OCI-LY3 (cell line): ENCODE results near the gene NRSN1.

ENCODE experiments used
- EZH2phosphoT487 ChIP-seq: fragments of 200-600 bp; shearing (Covaris generic); IDR thresholded peaks from 2 replicates; pipeline ENCODE4 v1.6.1; 2018; ENCODE audit warnings: antibody characterized with exemption, mixed run types, low read depth
- TF ChIP-seq, protein P1 (sequence below): fragments of 200-600, 300-600 bp; sonication (generic); IDR thresholded peaks from 2 replicates; pipeline ENCODE4 v1.5.1; 2014; ENCODE audit warnings: antibody characterized with exemption, low read length, low read depth

DNA sequence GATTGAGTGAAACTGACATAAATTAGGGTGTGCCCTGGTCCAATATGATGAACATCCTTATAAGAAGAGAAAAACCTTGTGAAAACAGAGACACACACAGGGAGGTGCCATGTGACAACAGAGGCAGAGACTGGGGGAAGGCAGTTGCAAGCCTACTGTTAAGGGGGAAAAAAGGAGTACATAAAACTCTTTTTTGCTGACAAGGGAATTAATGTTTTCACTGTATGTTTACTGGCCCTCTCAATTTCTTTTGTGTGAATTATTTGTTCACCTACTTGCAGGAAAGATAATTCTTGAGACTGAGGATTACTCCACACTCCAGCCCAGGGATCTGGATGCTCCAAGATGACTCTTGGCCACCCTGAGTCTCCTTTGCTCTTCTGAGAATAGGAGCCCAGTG lies 12.1 kb upstream of the NRSN1 start:
- TF ChIP-seq, protein P1, sequence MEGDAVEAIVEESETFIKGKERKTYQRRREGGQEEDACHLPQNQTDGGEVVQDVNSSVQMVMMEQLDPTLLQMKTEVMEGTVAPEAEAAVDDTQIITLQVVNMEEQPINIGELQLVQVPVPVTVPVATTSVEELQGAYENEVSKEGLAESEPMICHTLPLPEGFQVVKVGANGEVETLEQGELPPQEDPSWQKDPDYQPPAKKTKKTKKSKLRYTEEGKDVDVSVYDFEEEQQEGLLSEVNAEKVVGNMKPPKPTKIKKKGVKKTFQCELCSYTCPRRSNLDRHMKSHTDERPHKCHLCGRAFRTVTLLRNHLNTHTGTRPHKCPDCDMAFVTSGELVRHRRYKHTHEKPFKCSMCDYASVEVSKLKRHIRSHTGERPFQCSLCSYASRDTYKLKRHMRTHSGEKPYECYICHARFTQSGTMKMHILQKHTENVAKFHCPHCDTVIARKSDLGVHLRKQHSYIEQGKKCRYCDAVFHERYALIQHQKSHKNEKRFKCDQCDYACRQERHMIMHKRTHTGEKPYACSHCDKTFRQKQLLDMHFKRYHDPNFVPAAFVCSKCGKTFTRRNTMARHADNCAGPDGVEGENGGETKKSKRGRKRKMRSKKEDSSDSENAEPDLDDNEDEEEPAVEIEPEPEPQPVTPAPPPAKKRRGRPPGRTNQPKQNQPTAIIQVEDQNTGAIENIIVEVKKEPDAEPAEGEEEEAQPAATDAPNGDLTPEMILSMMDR, result no peak
- TF ChIP-seq EZH2phosphoT487, result no peak
